Prostate gland (tissue), 2 donors: ENCODE results near the gene GSTM4. TPM values are rescaled to one million over a fixed set of nuclear protein-coding genes. Genes with fewer than 3 reads are reported as not detected.

Source experiments
- DNase-seq: peaks from one replicate; pipeline ENCODE4 v3.0.0-alpha.2; 2019; ENCODE audit warnings: low spot score
- H3K27ac ChIP-seq, 2 donors: fragments of 200-600 bp; sonication (generic); 2 replicates each; pipeline ENCODE4 v1.5.1; 2017 to 2019
- H3K27me3 ChIP-seq: fragments of 200-600 bp; sonication (generic); replicated peaks from 2 replicates; pipeline ENCODE4 v1.5.1; 2019; ENCODE audit not compliant: insufficient read depth
- H3K36me3 ChIP-seq, 2 donors: fragments of 200-600 bp; sonication (generic); 1 replicate in 1 of 2; 2 replicates in 1 of 2; pipeline versions ENCODE4 v1.5.1 to v1.8.1; 2017 to 2019
- H3K4me1 ChIP-seq: fragments of 200-600 bp; sonication (generic); replicated peaks from 2 replicates; pipeline ENCODE4 v1.5.1; 2019
- H3K4me3 ChIP-seq, 2 donors: fragments of 200-600 bp; sonication (generic); 2 replicates each; pipeline ENCODE4 v1.5.1; 2017 to 2019
- H3K9me3 ChIP-seq: fragments of 200-600 bp; sonication (generic); 2 replicates; pipeline ENCODE4 v1.5.1; 2017
- CTCF ChIP-seq, 4 experiments: fragments of 200-600 bp in 2 of 4; fragments of 450-650 bp in 2 of 4; sonication (generic) in 2 of 4; IDR thresholded peaks; 1 replicate in 3 of 4; 2 replicates in 1 of 4; pipeline ENCODE4 v1.5.1; 2016 to 2019; ENCODE audit warnings: antibody characterized with exemption in 4 of 4, mild to moderate bottlenecking in 2 of 4, moderate library complexity in 2 of 4
- POLR2A ChIP-seq: fragments of 450-650 bp; IDR thresholded peaks from one replicate; pipeline ENCODE4 v1.6.1; 2016; ENCODE audit warnings: antibody characterized with exemption, mild to moderate bottlenecking
- POLR2AphosphoS5 ChIP-seq: sonication (generic); formaldehyde crosslinking; IDR thresholded peaks from one replicate; pipeline ENCODE4 v1.6.1; 2017; ENCODE audit warnings: antibody characterized with exemption
- WGBS: methylation state at CpG from one replicate; pipeline ENCODE4 v1.1.5; 2018; 5-methylcytosine and 5-hydroxymethylcytosine counted together
- intact Hi-C: fragments of 100-400 bp; cut with DNase I; formaldehyde crosslinking; loops from one replicate; pipeline ENCODE4 v1.14.2; 2022
- total RNA-seq, 2 donors: library from RNA; depleted of rRNA; stranded (reverse); fragments of >200 nt; gene quantifications; one replicate each; pipeline ENCODE4 v1.1.0, GENCODE V29; 2016

The GSTM4 gene
- total RNA-seq, 2 donors from 2014 or later: 26.8 to 56.5 TPM

GRCh38 chr1:109618661-109619575 lies 37.0 kb upstream of the GSTM4 start:
- 30% methylated on average over 9 of the region's 9 CpGs for WGBS

GRCh38 chr1:109619576-109620400 lies 36.1 kb upstream of the GSTM4 start, which contains the start of the genes AMPD2 and GNAT2:
TSS of gene AMPD2 (plus strand) at chr1:109619837. CDS start at chr1:109621176, 1,339 bp downstream.
TSS of gene GNAT2 (minus strand) at chr1:109619616. CDS start at chr1:109612870, 6,746 bp downstream.
- intact Hi-C loops: no loop called here
- DNase-seq: peak; percentile 59
- Histone ChIP-seq H3K4me1 (peaks cover 8% of the 10 kb centered on the region), H3K9me3 (no peaks in the 10 kb centered on the region), H3K36me3 (no peaks in the 10 kb centered on the region), H3K27ac (peak within 1 kb of the TSS; percentile 82), H3K27me3 (no peaks in the 10 kb centered on the region), H3K4me3 (peak within 1 kb of the TSS; percentile 58 to 64)
- TF ChIP-seq POLR2A (peak; percentile 10), CTCF (IDR thresholded peaks at IDR 0.05) (no peak), POLR2AphosphoS5 (peak; percentile 29)
- WGBS: 1% methylated on average over 34 of the region's 47 CpGs

More at GRCh38 chr1:109618661-109619575, 37.0 kb upstream of the GSTM4 start:
- Histone ChIP-seq H3K27me3 (no peaks in the 10 kb centered on the region), H3K9me3 (no peaks in the 10 kb centered on the region), H3K36me3 (no peaks in the 10 kb centered on the region), H3K4me1 (peaks cover 8% of the 10 kb centered on the region), H3K27ac (peak overlapping the region; percentile 82), H3K4me3 (peak overlapping the region; percentile 58 to 64)
- no peak for DNase-seq
- intact Hi-C loops: no loop called here
- TF ChIP-seq POLR2A (no peak), CTCF (IDR thresholded peaks at IDR 0.05) (no peak), POLR2AphosphoS5 (no peak)

GRCh38 chr1:109620401-109620791 lies 35.5 kb upstream of the GSTM4 start:
- WGBS: 1% methylated on average over 9 of the region's 9 CpGs
- H3K27ac ChIP-seq: peak overlapping the region; percentile 82
- no peaks in the 10 kb centered on the region for H3K27me3 ChIP-seq
- intact Hi-C loops: no loop called here
- peaks cover 8% of the 10 kb centered on the region for H3K4me1 ChIP-seq
- H3K4me3 ChIP-seq: peak overlapping the region; percentile 58 to 64
- H3K9me3 ChIP-seq: no peaks in the 10 kb centered on the region
- TF ChIP-seq POLR2AphosphoS5: no peak
- peak; percentile 8 for TF ChIP-seq POLR2A
- DNase-seq: no peak
- no peaks in the 10 kb centered on the region for H3K36me3 ChIP-seq

GRCh38 chr1:109620841-109621286 lies 35.0 kb upstream of the GSTM4 start:
- H3K27ac ChIP-seq: peak overlapping the region; percentile 82
- no peaks in the 10 kb centered on the region for H3K36me3 ChIP-seq
- H3K9me3 ChIP-seq: no peaks in the 10 kb centered on the region
- peak; percentile 28 for TF ChIP-seq POLR2A
- no peak for TF ChIP-seq CTCF (IDR thresholded peaks at IDR 0.05)
- peak; percentile 59 for TF ChIP-seq POLR2AphosphoS5
- H3K4me3 ChIP-seq: peak overlapping the region; percentile 58 to 64
- intact Hi-C loops: no loop called here
- no peaks in the 10 kb centered on the region for H3K27me3 ChIP-seq
- 2% methylated on average over 17 of the region's 18 CpGs for WGBS
- DNase-seq: peak; percentile 76
- H3K4me1 ChIP-seq: peaks cover 8% of the 10 kb centered on the region
